SK-N-SH (cell line): Measurements from ENCODE around the gene VTCN1.

ENCODE experiments used
- CTCF ChIP-seq: fragments of 200-600 bp; sonication (generic); IDR thresholded peaks from 2 replicates; pipeline ENCODE4 v1.6.1; 2017; ENCODE audit warnings: antibody characterized with exemption, mild to moderate bottlenecking, moderate library complexity
- ELF1 ChIP-seq: IDR thresholded peaks from 2 replicates; pipeline ENCODE4 v1.4.0; 2012
- EP300 ChIP-seq, 2 experiments: IDR thresholded peaks; 2 replicates each; pipeline versions ENCODE4 v1.4.0 to v1.6.1; 2012; ENCODE audit warnings: borderline replicate concordance in 1 of 2, low read depth in 1 of 2, low read length in 1 of 2
- FOSL2 ChIP-seq: IDR thresholded peaks from 2 replicates; pipeline ENCODE4 v1.4.0; 2012; ENCODE audit warnings: low read depth, mild to moderate bottlenecking, moderate library complexity, borderline replicate concordance
- FOXM1 ChIP-seq: IDR thresholded peaks from 2 replicates; pipeline ENCODE4 v1.4.0; 2012; ENCODE audit warnings: low read depth, mild to moderate bottlenecking
- MAX ChIP-seq: IDR thresholded peaks from 2 replicates; pipeline ENCODE4 v1.4.0; 2012; ENCODE audit warnings: low read depth
- POLR2AphosphoS5 ChIP-seq: IDR thresholded peaks from 2 replicates; pipeline ENCODE4 v1.6.1; 2012; ENCODE audit warnings: low read depth, low read length
- TCF12 ChIP-seq: IDR thresholded peaks from 2 replicates; pipeline ENCODE4 v1.4.0; 2012

GRCh38 chr1:117110774-117111173 is 100.0 kb downstream of the VTCN1 start:
- TF ChIP-seq MAX, result no peak
- no peak for TF ChIP-seq TCF12
- no peak for TF ChIP-seq EP300 (IDR thresholded peaks at IDR 0.05; ENCODE audit: borderline replicate concordance in 1 of 2, low read depth in 1 of 2, low read length in 1 of 2)
- no peak for TF ChIP-seq CTCF
- TF ChIP-seq POLR2AphosphoS5, result no peak
- TF ChIP-seq FOXM1, result no peak
- peak; percentile 16; the same call in 1 of the 2 replicates for TF ChIP-seq FOSL2
- no peak for TF ChIP-seq ELF1
